Measurements from ENCODE around the gene TBC1D14.
"Not testable (repeated sequence)": the region's sequence is repeated elsewhere in the genome, so short reads cannot be mapped to it uniquely, and the experiment has no call there.

The TBC1D14 gene

GRCh38 chr4:6956087-6956433 lies 46.4 kb downstream of the TBC1D14 start:
- no peak for DNase-seq

- no peak for DNase-seq
Observed at GRCh38 chr4:6956434-6957147, 47.0 kb downstream of the TBC1D14 start.

- DNase-seq = no peak
Observed at GRCh38 chr4:6957148-6957520, 47.5 kb downstream of the TBC1D14 start.

GRCh38 chr4:6957994-6958393 lies 48.4 kb downstream of the TBC1D14 start:
- DNase-seq = no peak

- DNase-seq = no peak
Observed at GRCh38 chr4:6959261-6959660, 49.6 kb downstream of the TBC1D14 start.

GRCh38 chr4:6960154-6960553 lies 50.5 kb downstream of the TBC1D14 start:
- no peak for DNase-seq

- DNase-seq = no peak
Observed at GRCh38 chr4:6960628-6961412, 51.2 kb downstream of the TBC1D14 start.

- no peak for DNase-seq
Observed at GRCh38 chr4:6961496-6962210, 52.0 kb downstream of the TBC1D14 start.

GRCh38 chr4:6962211-6963041 lies 52.8 kb downstream of the TBC1D14 start:
- no peak for DNase-seq

- DNase-seq = no peak
Observed at GRCh38 chr4:6963139-6963611, 53.5 kb downstream of the TBC1D14 start.

- no peak for DNase-seq
Observed at GRCh38 chr4:6964858-6965257, 55.2 kb downstream of the TBC1D14 start.

GRCh38 chr4:6965329-6965728 lies 55.7 kb downstream of the TBC1D14 start:
- no peak for DNase-seq

- DNase-seq = no peak
Observed at GRCh38 chr4:6967846-6968340, 58.3 kb downstream of the TBC1D14 start.

GRCh38 chr4:6968496-6968895 lies 58.9 kb downstream of the TBC1D14 start:
- DNase-seq = no peak

GRCh38 chr4:6969826-6970800 lies 60.5 kb downstream of the TBC1D14 start:
- DNase-seq = no peak

GRCh38 chr4:6971536-6972374 lies 62.1 kb downstream of the TBC1D14 start:
- DNase-seq = no peak

GRCh38 chr4:6972375-6972650 lies 62.7 kb downstream of the TBC1D14 start:
- DNase-seq = no peak

GRCh38 chr4:6972911-6973310 lies 63.3 kb downstream of the TBC1D14 start:
- no peak for DNase-seq

- DNase-seq = peak; percentile 80
Observed at GRCh38 chr4:6974138-6974848, 64.7 kb downstream of the TBC1D14 start.

GRCh38 chr4:6977846-6978245 lies 68.2 kb downstream of the TBC1D14 start:
- DNase-seq = not testable (repeated sequence)
